Measurements from ENCODE around the gene PTCHD1. TPM values are rescaled to one million over a fixed set of nuclear protein-coding genes. Genes with fewer than 3 reads are reported as not detected.

Gene PTCHD1
- polyA plus RNA-seq, 6 donors from 2014 or later = not detected

DNA sequence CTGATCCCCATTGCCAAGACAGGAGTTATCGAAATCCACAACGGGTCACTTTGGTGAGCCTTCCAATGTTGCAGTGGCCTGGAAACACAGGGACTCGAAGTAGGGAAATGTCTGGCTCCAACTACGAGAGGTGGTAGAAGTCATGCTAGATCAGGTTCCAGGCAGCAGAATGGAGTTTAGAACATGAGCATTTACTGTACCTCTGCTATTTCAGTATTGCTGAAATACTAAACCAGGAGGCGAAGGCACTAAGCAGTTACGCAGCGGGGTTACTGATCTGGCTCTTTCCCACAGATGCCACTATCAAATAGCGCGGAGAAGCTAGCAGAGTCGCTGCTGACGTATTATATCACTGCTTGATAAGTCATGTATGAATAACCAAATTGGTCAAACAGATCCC, 56.3 kb downstream of the PTCHD1 start:
- Mint-ChIP-seq H3K4me1 (no peaks in the 10 kb centered on the region), H3K27ac (no peak overlapping the region), H3K36me3 (no peaks in the 10 kb centered on the region), H3K4me3 (no peak overlapping the region), H3K27me3 (no peaks in the 10 kb centered on the region), H3K9me3 (peaks cover 0 to 2% (median 0%) of the 10 kb centered on the region in 7 donors)
- no peak for ATAC-seq (ENCODE audit: low read depth in 2 of 2)
- no peak for DNase-seq

GRCh38 chrX:23392195-23392594, 57.5 kb downstream of the PTCHD1 start:
- Mint-ChIP-seq H3K27ac (no peak overlapping the region), H3K9me3 (peaks cover 0 to 2% (median 0%) of the 10 kb centered on the region in 7 donors), H3K27me3 (no peaks in the 10 kb centered on the region), H3K36me3 (no peaks in the 10 kb centered on the region), H3K4me3 (no peak overlapping the region), H3K4me1 (no peaks in the 10 kb centered on the region)
- no peak for ATAC-seq (ENCODE audit: low read depth in 2 of 2)
- no peak for DNase-seq

- no peaks in the 10 kb centered on the region for H3K4me1 Mint-ChIP-seq
- no peaks in the 10 kb centered on the region for H3K27me3 Mint-ChIP-seq
- no peak overlapping the region for H3K4me3 Mint-ChIP-seq
- ATAC-seq (ENCODE audit: low read depth in 2 of 2) (no peak), DNase-seq (no peak)
- peaks cover 0 to 2% (median 0%) of the 10 kb centered on the region in 7 donors for H3K9me3 Mint-ChIP-seq
- H3K27ac Mint-ChIP-seq = no peak overlapping the region
- no peaks in the 10 kb centered on the region for H3K36me3 Mint-ChIP-seq
Observed at GRCh38 chrX:23394421-23394820, 59.8 kb downstream of the PTCHD1 start.

DNA sequence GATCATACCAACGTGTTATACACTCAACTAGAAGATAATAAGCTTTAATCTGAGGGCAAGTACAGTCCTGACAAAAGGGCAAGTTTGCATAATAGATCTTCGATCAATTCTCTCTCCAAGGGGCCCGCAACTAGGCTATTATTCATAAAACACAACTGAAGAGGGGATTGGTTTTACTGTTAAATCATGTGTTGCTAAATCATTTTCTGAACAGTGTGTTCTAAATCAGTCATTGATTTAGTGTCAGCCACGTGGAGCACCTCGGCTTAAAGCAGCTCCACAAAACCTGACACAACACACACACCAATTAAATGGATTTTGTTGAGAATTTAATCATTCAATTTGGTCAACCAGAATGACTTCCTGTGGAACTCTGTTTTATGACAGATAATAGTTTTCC, 61.6 kb downstream of the PTCHD1 start:
- Mint-ChIP-seq H3K36me3 (no peaks in the 10 kb centered on the region), H3K4me1 (no peaks in the 10 kb centered on the region), H3K27ac (no peak overlapping the region), H3K9me3 (peaks cover 0 to 2% (median 0%) of the 10 kb centered on the region in 7 donors), H3K4me3 (no peak overlapping the region), H3K27me3 (no peaks in the 10 kb centered on the region)
- DNase-seq (no peak), ATAC-seq (ENCODE audit: low read depth in 2 of 2) (no peak)

DNA sequence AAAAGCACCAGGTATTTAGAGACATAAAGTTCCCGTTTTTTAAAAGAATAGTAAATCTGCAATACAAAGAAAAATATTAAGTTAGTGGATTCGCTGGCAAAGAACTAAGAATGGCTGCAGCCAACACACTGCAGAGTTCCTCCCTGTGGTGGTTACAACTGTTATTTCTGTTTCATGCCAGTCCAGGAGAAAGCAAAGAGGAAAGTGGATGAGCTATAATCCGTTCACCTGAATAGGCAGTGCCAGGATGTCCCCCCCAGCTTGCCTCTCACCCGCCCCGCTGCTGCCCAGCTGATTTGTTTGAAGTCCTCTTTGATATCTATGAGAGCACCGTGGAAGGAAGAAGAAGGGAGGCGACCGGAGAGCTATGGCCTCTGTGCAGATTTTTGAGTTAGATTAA, 63.9 kb downstream of the PTCHD1 start:
- H3K36me3 Mint-ChIP-seq = no peaks in the 10 kb centered on the region
- H3K27me3 Mint-ChIP-seq = no peaks in the 10 kb centered on the region
- H3K9me3 Mint-ChIP-seq = no peaks in the 10 kb centered on the region
- H3K4me3 Mint-ChIP-seq = no peak overlapping the region
- H3K27ac Mint-ChIP-seq = no peak overlapping the region
- no peak for ATAC-seq (ENCODE audit: low read depth in 2 of 2)
- H3K4me1 Mint-ChIP-seq = no peaks in the 10 kb centered on the region
- DNase-seq = no peak

DNA sequence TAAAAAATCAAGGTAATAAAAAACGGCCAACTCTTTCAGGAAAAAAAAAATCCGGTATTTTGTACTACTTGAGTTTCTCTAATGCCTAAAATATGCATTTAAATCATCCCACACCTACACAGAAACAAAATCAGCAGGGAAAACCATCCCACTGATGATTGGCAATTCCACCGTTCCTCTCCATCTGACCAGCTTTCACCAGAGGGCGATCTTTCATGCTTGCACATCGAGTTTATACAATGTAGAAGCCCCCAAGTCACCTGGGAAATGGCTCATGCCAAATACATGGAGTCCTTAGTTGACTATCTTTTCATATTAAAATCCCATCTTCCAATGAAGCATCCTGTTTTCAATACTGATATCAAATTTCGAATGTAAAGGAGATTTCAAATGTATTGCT, 69.2 kb downstream of the PTCHD1 start:
- DNase-seq (no peak), ATAC-seq (ENCODE audit: low read depth in 2 of 2) (no peak)
- no peaks in the 10 kb centered on the region for H3K27me3 Mint-ChIP-seq
- no peaks in the 10 kb centered on the region for H3K9me3 Mint-ChIP-seq
- no peaks in the 10 kb centered on the region for H3K4me1 Mint-ChIP-seq
- H3K4me3 Mint-ChIP-seq = no peak overlapping the region
- no peaks in the 10 kb centered on the region for H3K36me3 Mint-ChIP-seq
- H3K27ac Mint-ChIP-seq = no peak overlapping the region

DNA sequence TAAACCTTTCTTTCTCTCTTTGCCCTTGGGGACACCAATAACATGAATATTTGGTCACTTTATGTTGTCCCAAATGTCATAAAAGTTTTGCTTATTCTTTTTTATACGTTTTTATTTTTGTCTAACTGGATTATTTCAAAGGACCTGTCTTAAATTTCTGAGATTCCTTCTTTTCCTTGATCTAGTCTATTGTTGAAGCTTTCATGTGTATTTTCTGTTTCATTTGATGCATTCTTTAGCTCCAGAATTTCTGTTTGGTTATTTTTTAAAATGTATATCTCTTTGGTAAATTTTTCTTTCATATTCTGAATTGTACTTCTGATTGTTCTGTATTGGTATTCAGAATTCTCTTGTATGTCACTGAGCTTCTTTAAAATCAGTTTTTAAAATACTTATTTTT, 88.3 kb downstream of the PTCHD1 start:
- H3K27ac Mint-ChIP-seq = no peak overlapping the region
- peaks cover 10 to 73% (median 43%) of the 10 kb centered on the region in 7 donors for H3K9me3 Mint-ChIP-seq
- no peak overlapping the region for H3K4me3 Mint-ChIP-seq
- DNase-seq (no peak), ATAC-seq (ENCODE audit: low read depth in 2 of 2) (no peak)
- no peaks in the 10 kb centered on the region for H3K4me1 Mint-ChIP-seq
- H3K27me3 Mint-ChIP-seq = no peaks in the 10 kb centered on the region
- H3K36me3 Mint-ChIP-seq = peaks cover 3 to 15% of the 10 kb centered on the region in 2 donors

DNA sequence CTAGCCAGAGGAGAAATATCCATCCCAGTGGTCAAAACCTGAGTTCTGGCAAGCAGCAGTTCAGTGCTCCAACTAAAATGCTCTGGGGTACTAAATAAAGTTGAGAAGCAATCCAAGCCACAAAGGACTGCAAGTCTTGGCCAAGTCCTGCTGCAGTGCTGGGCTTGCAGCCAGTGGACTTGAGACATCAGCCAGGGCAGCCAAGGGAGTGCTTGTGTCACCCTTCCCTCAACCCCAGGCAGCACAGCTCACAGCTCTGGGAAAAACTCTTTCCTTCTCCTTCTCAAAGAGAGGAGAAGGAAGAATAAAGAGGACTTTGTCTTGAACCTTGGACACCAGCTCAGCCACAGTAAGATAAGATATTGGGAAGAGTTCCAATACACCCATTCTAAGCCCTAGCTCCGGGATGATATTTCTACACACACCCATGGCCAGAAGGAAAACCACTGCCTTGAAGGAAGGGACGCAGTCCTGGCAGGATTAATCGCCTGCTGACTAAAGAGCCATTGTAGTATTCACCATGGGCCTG, 99.8 kb downstream of the PTCHD1 start:
- Mint-ChIP-seq H3K4me3 (no peak overlapping the region), H3K9me3 (peaks cover 1 to 8% (median 4%) of the 10 kb centered on the region in 7 donors), H3K36me3 (no peaks in the 10 kb centered on the region), H3K4me1 (no peaks in the 10 kb centered on the region), H3K27ac (no peak overlapping the region), H3K27me3 (peaks cover 0 to 5% (median 0%) of the 10 kb centered on the region in 3 donors)
- no peak for ATAC-seq (ENCODE audit: low read depth in 2 of 2)
- no peak for DNase-seq

DNA sequence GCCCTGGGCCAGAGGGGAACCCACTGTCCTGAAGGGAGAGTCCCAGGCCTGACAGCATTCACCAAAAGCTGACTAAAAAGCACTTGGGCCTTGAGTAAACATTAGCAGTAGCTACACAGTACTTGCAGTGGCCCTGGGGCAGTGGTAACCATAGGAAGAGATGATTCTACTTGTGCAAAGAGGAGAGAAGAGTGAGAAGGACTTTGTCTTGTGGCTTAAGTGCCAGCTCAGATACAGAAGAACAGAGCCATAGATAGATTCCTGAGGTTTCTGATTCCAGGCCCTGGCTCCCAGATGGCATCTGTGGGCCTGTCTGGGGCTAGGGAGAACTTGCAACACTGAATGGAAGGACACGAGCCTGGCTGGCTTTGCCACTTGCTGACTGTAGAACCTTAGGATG, 100.5 kb downstream of the PTCHD1 start:
- no peak for ATAC-seq (ENCODE audit: low read depth in 2 of 2)
- no peak for DNase-seq
- Mint-ChIP-seq H3K9me3 (peaks cover 0 to 9% (median 2%) of the 10 kb centered on the region in 7 donors), H3K4me3 (no peak overlapping the region), H3K36me3 (no peaks in the 10 kb centered on the region), H3K4me1 (no peaks in the 10 kb centered on the region), H3K27ac (no peak overlapping the region), H3K27me3 (peaks cover 0 to 5% (median 0%) of the 10 kb centered on the region in 3 donors)

GRCh38 chrX:23435575-23435974, 100.9 kb downstream of the PTCHD1 start:
- DNase-seq (no peak), ATAC-seq (ENCODE audit: low read depth in 2 of 2) (no peak)
- Mint-ChIP-seq H3K27me3 (peaks cover 0 to 5% (median 0%) of the 10 kb centered on the region in 3 donors), H3K27ac (no peak overlapping the region), H3K36me3 (no peaks in the 10 kb centered on the region), H3K9me3 (peaks cover 0 to 10% (median 2%) of the 10 kb centered on the region in 7 donors), H3K4me3 (no peak overlapping the region), H3K4me1 (no peaks in the 10 kb centered on the region)

- no peaks in the 10 kb centered on the region for H3K36me3 Mint-ChIP-seq
- no peak overlapping the region for H3K27ac Mint-ChIP-seq
- DNase-seq (no peak), ATAC-seq (ENCODE audit: low read depth in 2 of 2) (no peak)
- H3K4me1 Mint-ChIP-seq = no peaks in the 10 kb centered on the region
- H3K4me3 Mint-ChIP-seq = no peak overlapping the region
- H3K9me3 Mint-ChIP-seq = peaks cover 0 to 17% (median 3%) of the 10 kb centered on the region in 7 donors
- peaks cover 0 to 5% (median 0%) of the 10 kb centered on the region in 3 donors for H3K27me3 Mint-ChIP-seq
Observed at GRCh38 chrX:23436875-23437274, 102.2 kb downstream of the PTCHD1 start.

GRCh38 chrX:23451266-23451665, 116.6 kb downstream of the PTCHD1 start:
- H3K4me3 Mint-ChIP-seq = no peak overlapping the region
- ATAC-seq (ENCODE audit: low read depth in 2 of 2) (no peak), DNase-seq (no peak)
- no peak overlapping the region for H3K27ac Mint-ChIP-seq
- H3K36me3 Mint-ChIP-seq = no peaks in the 10 kb centered on the region
- no peaks in the 10 kb centered on the region for H3K27me3 Mint-ChIP-seq
- H3K4me1 Mint-ChIP-seq = no peaks in the 10 kb centered on the region
- peaks cover 0 to 12% (median 4%) of the 10 kb centered on the region in 7 donors for H3K9me3 Mint-ChIP-seq

Data from naive B cell (primary cell).